ENCODE results near the gene ATG4C.

DNA sequence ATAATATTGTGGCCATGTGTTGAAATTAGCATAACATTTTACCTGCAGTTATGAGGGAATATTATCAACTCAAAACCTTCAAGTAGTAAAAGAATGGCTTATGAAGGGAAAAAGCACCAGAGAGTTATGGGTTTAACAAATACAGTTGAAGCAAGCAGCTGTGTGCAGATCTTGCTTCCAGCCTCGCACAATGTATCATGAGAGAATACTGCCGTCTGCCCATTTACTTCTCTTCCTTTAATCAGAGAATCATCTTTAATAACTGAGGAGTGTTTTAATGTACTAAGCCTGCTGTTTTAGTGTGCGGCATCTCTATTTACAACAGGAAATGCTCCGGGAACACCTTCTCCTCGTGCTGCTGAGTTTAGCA lies 120.9 kb downstream of the ATG4C start:
- TF ChIP-seq, protein P1, sequence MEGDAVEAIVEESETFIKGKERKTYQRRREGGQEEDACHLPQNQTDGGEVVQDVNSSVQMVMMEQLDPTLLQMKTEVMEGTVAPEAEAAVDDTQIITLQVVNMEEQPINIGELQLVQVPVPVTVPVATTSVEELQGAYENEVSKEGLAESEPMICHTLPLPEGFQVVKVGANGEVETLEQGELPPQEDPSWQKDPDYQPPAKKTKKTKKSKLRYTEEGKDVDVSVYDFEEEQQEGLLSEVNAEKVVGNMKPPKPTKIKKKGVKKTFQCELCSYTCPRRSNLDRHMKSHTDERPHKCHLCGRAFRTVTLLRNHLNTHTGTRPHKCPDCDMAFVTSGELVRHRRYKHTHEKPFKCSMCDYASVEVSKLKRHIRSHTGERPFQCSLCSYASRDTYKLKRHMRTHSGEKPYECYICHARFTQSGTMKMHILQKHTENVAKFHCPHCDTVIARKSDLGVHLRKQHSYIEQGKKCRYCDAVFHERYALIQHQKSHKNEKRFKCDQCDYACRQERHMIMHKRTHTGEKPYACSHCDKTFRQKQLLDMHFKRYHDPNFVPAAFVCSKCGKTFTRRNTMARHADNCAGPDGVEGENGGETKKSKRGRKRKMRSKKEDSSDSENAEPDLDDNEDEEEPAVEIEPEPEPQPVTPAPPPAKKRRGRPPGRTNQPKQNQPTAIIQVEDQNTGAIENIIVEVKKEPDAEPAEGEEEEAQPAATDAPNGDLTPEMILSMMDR (IDR thresholded peaks at IDR 0.05), result no peak
- TF ChIP-seq POLR2A (IDR thresholded peaks at IDR 0.05), result no peak

Measured in esophagus squamous epithelium (tissue), 4 donors.